Measurements from ENCODE around the gene ERC2.
"Not testable (repeated sequence)": the region's sequence is repeated elsewhere in the genome, so short reads cannot be mapped to it uniquely, and the experiment has no call there.

ERC2 gene

GRCh38 chr3:55860049-55860721, 608.1 kb downstream of the ERC2 start:
- DNase-seq: no peak

- DNase-seq: no peak
These were observed 609.0 kb downstream of the ERC2 start for GRCh38 chr3:55859305-55859704.

GRCh38 chr3:55858727-55859126, 609.5 kb downstream of the ERC2 start:
- no peak for DNase-seq

GRCh38 chr3:55858302-55858701, 610.0 kb downstream of the ERC2 start:
- DNase-seq: no peak

- DNase-seq: no peak
These were observed 610.6 kb downstream of the ERC2 start for GRCh38 chr3:55857633-55858032.

- DNase-seq: no peak
These were observed 613.0 kb downstream of the ERC2 start for GRCh38 chr3:55855311-55855710.

GRCh38 chr3:55854494-55854893, 613.8 kb downstream of the ERC2 start:
- no peak for DNase-seq

GRCh38 chr3:55852326-55852725, 615.9 kb downstream of the ERC2 start:
- no peak for DNase-seq

GRCh38 chr3:55842204-55842603, 626.1 kb downstream of the ERC2 start:
- no peak for DNase-seq

- not testable (repeated sequence) for DNase-seq
These were observed 636.4 kb downstream of the ERC2 start for GRCh38 chr3:55831876-55832275.

GRCh38 chr3:55828712-55829111, 639.6 kb downstream of the ERC2 start:
- DNase-seq: no peak

GRCh38 chr3:55827786-55828185, 640.5 kb downstream of the ERC2 start:
- no peak for DNase-seq

- DNase-seq: no peak
These were observed 641.4 kb downstream of the ERC2 start for GRCh38 chr3:55826731-55827496.

- no peak for DNase-seq
These were observed 642.2 kb downstream of the ERC2 start for GRCh38 chr3:55826097-55826496.

- DNase-seq: no peak
These were observed 643.9 kb downstream of the ERC2 start for GRCh38 chr3:55824406-55824805.

GRCh38 chr3:55823829-55824228, 644.4 kb downstream of the ERC2 start:
- no peak for DNase-seq

- no peak for DNase-seq
These were observed 645.3 kb downstream of the ERC2 start for GRCh38 chr3:55823001-55823400.

- no peak for DNase-seq
These were observed 649.3 kb downstream of the ERC2 start for GRCh38 chr3:55819005-55819404.

GRCh38 chr3:55818485-55818884, 649.8 kb downstream of the ERC2 start:
- DNase-seq: no peak

- no peak for DNase-seq
These were observed 651.3 kb downstream of the ERC2 start for GRCh38 chr3:55816794-55817576.

- DNase-seq: no peak
These were observed 653.0 kb downstream of the ERC2 start for GRCh38 chr3:55815262-55815661.

- no peak for DNase-seq
These were observed 654.8 kb downstream of the ERC2 start for GRCh38 chr3:55813268-55814097.

Data from NCI-H446 treated with DMSO at 0.1 percent for 48 hours (cell line).